HFF-Myc (cell line): ENCODE data around the gene SPEM1.
A peak's percentile ranks its signal among the peaks of the same experiment; 100 is the strongest.

Experiments used
- DNase-seq: peaks from one replicate; pipeline ENCODE4 v3.0.0-alpha.2; 2011; ENCODE audit warnings: low read depth; ENCODE audit errors: extremely low read depth
- H3K4me3 ChIP-seq: replicated peaks from 2 replicates; pipeline ENCODE4 v1.5.1; 2011; ENCODE audit warnings: low read depth, mild to moderate bottlenecking, control low read depth, low read length
- TF ChIP-seq, protein P1 (sequence below): IDR thresholded peaks from 2 replicates; pipeline ENCODE4 v1.5.1; 2012; ENCODE audit warnings: mild to moderate bottlenecking, low read depth, low read length, control low read depth; ENCODE audit errors: missing control alignments

SPEM1 gene

DNA sequence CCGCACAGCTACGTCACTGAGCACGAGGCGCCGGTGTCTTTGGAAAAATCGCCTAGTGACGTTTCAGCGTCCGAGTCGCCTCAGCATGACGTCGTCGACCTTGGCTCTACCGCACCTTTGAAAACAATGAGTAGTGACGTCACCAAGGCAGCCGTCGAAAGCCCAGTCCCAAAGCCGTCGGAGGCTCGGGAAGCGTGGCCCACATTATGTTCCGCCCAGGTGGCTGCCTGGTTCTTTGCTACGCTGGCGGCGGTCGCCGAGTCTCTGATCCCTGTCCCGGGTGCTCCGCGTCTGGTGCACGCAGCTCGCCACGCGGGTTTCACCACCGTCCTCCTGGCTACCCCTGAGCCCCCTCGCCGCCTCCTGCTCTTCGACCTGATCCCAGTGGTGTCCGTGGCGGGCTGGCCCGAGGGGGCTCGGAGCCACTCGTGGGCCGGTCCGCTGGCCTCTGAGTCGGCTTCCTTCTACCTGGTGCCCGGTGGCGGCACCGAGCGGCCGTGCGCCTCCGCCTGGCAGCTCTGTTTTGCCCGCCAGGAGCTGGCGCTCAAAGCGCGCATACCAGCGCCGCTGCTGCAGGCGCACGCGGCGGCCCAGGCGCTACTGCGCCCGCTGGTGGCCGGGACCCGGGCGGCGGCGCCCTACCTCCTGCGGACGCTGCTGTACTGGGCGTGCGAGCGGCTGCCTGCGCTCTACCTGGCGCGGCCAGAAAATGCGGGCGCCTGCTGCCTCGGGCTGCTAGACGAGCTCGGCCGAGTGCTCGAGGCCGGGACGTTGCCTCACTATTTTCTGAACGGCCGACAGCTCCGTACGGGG lies 16.6 kb downstream of the SPEM1 start:
- H3K4me3 ChIP-seq, result peak overlapping the region; percentile 22
- TF ChIP-seq, protein P1, sequence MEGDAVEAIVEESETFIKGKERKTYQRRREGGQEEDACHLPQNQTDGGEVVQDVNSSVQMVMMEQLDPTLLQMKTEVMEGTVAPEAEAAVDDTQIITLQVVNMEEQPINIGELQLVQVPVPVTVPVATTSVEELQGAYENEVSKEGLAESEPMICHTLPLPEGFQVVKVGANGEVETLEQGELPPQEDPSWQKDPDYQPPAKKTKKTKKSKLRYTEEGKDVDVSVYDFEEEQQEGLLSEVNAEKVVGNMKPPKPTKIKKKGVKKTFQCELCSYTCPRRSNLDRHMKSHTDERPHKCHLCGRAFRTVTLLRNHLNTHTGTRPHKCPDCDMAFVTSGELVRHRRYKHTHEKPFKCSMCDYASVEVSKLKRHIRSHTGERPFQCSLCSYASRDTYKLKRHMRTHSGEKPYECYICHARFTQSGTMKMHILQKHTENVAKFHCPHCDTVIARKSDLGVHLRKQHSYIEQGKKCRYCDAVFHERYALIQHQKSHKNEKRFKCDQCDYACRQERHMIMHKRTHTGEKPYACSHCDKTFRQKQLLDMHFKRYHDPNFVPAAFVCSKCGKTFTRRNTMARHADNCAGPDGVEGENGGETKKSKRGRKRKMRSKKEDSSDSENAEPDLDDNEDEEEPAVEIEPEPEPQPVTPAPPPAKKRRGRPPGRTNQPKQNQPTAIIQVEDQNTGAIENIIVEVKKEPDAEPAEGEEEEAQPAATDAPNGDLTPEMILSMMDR, result peak; percentile 70
- DNase-seq, result peak; percentile 26

DNA sequence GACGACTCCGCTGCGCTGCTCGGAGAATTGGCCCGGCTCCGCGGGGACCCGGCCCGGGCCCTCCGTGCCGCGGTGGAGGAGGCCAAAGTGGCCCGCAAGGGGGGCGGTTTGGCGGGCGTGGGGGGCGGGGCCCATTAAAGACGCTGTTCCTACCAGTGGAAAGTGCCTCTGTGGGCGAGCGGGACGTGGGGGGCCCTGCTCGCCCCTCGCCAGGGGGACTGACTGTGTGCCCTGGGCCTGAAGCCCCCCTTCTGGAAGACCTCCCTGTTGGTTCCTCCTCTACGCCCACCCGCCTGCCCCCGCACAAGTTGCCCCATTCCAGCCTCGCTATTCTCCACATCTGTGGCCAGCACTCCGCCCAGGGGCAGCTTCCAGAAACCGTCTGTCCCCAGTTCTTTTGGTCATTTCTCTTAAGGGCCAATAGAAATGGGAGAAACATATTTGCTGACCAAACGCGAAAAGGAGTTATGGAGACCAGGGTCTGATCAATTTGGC lies 17.3 kb downstream of the SPEM1 start:
- peak overlapping the region; percentile 22 for H3K4me3 ChIP-seq
- no peak for DNase-seq
- TF ChIP-seq, protein P1, result no peak

DNA sequence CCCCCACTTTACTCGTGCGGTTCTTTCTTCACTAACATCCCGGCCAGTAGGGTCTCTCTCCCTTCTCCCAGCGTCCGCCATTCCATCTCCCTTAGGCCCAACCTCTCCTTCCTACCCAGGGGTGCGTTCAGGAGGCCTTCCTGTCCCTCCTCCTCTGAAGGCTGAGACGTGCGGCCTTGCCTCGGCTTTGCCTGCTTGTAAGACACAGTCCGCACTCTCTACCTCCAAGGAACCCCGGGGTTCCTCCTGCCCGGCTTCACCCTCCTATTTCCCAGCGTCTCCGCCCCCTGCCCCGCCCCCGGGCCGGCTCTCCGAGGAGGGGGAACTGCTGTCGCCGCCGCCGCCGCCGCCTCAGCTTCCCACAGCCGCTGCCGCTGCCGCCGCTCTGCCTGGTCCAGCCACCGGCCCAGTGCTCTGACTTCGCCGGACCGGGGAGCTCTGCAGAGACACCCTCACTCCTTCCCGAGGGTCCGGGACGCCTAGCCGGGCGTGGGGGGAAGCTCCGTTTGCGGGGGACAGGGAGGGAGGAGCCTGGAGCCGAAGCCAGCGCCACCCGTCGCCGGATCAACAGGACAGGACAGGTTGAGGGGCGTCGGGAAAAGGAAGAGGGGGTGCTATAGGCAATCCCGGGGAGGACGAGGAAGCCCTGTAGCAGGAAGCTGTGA lies 18.0 kb downstream of the SPEM1 start:
- no peak for DNase-seq

DNA sequence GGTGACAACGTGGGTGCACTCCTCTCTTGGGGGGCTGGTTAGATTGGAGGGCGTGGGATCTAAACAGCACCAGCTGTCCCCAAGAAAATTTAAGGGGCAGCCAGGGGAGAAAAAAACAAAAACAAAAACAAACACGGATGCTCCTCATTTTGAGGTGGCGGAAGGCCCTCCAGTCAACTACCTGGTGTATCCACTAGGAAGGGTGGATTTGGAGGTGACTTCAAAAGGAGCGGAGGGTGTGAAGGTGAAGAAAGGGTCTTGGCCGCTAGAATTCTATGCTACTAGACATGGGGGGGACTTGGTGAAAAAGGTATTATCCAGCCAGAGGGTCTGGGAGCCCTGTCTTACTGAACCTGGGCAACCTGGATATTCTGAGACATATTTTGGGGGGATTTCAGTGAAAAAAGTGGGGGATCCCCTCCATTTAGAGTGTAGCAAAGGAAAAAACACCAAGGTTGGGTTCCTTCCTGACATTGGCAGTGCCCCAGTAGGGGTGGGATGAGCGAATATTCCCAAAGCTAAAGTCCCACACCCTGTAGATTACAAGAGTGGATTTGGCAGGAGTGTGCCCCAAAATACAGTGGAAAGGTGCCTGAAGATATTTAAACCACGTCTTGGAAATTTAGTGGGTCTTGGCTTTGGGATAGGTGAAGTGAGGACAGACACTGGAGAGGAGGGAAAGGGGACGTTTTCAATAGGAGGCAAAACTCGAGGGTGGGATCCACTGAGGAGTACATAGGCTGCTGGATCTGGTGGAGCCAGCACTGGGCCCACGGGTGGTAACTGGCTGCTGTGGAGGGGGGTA lies 18.7 kb downstream of the SPEM1 start:
- no peak for DNase-seq
- TF ChIP-seq, protein P1, result no peak
- no peak overlapping the region for H3K4me3 ChIP-seq

More for the DNA sequence above, 18.0 kb downstream of the SPEM1 start:
- TF ChIP-seq, protein P1, result no peak
- no peak overlapping the region for H3K4me3 ChIP-seq

DNA sequence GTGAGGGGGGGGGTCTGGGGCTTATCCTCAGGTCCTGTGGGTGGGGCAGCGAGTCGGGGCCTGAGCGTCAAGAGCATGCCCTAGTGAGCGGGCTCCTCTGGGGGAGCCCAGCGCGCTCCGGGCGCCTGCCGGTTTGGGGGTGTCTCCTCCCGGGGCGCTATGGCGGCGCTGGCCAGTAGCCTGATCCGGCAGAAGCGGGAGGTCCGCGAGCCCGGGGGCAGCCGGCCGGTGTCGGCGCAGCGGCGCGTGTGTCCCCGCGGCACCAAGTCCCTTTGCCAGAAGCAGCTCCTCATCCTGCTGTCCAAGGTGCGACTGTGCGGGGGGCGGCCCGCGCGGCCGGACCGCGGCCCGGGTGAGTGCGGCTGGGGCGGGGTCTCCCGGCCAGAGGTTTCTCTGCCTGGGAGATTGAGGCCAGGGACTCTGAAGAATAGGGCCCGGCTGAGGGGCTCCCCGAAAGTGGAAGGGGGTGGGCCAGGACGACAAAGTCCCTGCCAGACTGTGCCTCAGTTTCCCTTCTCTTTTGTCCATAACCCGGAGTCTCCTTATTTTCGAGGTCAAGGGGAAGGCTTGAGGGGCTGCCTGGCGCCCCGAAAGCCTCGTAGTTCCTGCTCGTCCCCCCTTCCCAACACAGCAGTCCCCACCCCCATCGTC lies 19.5 kb downstream of the SPEM1 start, which contains the start of gene FGF11:
TSS of gene FGF11 (plus strand) at position 51 of the 651 bp plus-strand sequence. CDS start at position 160, 109 bp downstream.
- TF ChIP-seq, protein P1, result no peak
- peak within 1 kb of the TSS; percentile 31 for H3K4me3 ChIP-seq
- no peak for DNase-seq
